Prostate gland (tissue), 2 donors: ENCODE measurements around the gene LNX2.

Experiments
- CTCF ChIP-seq, 4 experiments: fragments of 200-600 bp in 2 of 4; fragments of 450-650 bp in 2 of 4; sonication (generic) in 2 of 4; IDR thresholded peaks; 1 replicate in 3 of 4; 2 replicates in 1 of 4; pipeline ENCODE4 v1.5.1; 2016 to 2019; ENCODE audit warnings: antibody characterized with exemption in 4 of 4, mild to moderate bottlenecking in 2 of 4, moderate library complexity in 2 of 4
- POLR2A ChIP-seq: fragments of 450-650 bp; IDR thresholded peaks from one replicate; pipeline ENCODE4 v1.6.1; 2016; ENCODE audit warnings: antibody characterized with exemption, mild to moderate bottlenecking
- POLR2AphosphoS5 ChIP-seq: sonication (generic); formaldehyde crosslinking; IDR thresholded peaks from one replicate; pipeline ENCODE4 v1.6.1; 2017; ENCODE audit warnings: antibody characterized with exemption

GRCh38 chr13:27522847-27523246 lies 97.5 kb downstream of the LNX2 start:
- no peak for TF ChIP-seq CTCF (IDR thresholded peaks at IDR 0.05)
- no peak for TF ChIP-seq POLR2AphosphoS5
- TF ChIP-seq POLR2A = no peak
